ENCODE results near the gene FIBCD1.

FIBCD1 gene

GRCh38 chr9:130938652-130939404, at the start of gene FIBCD1:
Gene FIBCD1 (minus strand): TSS chr9:130939247. CDS start chr9:130938607, 640 bp downstream.
- FAIRE-seq = no peak

GRCh38 chr9:130988400-130988747, 49.3 kb upstream of the FIBCD1 start:
- FAIRE-seq = no peak

- no peak for FAIRE-seq
Observed at GRCh38 chr9:130987738-130988399, 48.8 kb upstream of the FIBCD1 start.

GRCh38 chr9:130987054-130987453, 48.0 kb upstream of the FIBCD1 start:
- no peak for FAIRE-seq

DNA sequence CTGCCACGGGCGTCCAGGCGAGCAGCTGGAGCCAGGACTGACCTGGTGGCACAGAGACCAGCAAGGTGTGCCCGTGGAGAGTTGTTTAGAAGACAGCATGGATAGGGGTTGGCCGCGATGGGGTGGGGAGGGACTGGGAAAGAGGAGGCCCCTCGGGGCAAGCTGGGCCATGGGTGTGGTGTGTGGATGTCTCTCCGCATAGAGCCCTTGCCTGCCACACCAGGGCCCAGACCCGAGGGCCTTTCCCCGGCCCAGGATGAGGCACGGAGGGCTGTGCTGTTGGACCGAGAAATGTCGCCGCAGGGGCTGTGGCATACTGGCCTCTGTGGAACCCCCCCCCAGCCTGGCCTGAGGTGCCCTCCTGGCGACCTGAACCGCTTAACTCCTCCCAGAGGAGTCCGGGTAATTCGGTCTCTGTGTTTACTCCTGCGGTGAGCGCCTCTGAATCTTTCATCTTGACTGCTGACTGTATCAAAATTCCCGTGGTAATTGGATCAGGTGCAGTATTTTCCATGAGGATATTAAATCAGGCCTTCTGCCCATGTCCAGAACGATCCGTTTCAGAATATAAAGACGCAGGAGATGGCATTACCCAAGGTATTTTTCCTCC, 47.4 kb upstream of the FIBCD1 start:
- FAIRE-seq = no peak

DNA sequence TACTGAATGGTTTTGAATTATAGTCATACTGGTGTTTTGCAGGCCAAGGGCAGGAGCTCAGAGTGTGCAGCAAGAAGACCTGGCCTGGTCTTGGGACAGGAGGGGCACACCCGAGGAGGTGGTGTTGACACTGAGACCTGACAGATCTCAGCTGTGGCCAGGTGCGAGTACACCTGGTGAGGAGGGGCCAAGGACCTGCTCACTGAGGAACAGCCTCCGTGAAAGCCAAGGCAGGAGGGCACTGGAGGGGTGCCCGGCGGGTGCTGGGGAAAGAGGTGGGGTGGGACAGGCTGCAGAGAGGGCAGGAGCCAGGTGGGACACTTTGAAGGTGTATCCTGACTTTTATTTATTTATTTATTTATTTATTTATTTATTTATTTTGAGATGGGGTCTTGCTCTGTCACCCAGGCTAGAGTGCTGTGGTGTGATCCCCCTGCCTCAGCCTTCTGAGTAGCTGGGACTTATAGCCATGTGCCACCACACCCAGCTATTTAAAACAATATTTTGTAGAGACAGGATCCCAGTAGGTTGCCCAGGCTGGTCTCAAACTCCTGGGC, 46.6 kb upstream of the FIBCD1 start:
- FAIRE-seq = no peak

DNA sequence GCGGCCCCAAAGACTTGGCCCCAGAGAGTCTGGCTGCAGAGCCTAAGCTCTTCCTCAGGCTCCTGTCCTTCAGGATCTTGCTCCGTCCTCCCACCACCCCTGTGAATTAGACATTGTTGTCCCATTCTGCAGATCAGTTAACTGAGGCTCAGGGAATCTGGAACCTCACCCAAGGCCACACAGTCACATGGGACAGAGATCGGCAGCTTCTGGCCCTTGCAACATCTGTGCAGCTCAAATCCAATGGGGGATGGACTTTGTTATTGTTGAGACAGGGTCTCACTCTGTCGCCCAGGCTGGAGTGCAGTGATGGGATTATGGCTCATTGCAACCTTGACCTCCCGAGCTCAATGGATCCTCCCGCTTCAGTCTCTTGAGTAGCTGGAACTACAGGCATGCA, 46.0 kb upstream of the FIBCD1 start:
- FAIRE-seq = no peak

DNA sequence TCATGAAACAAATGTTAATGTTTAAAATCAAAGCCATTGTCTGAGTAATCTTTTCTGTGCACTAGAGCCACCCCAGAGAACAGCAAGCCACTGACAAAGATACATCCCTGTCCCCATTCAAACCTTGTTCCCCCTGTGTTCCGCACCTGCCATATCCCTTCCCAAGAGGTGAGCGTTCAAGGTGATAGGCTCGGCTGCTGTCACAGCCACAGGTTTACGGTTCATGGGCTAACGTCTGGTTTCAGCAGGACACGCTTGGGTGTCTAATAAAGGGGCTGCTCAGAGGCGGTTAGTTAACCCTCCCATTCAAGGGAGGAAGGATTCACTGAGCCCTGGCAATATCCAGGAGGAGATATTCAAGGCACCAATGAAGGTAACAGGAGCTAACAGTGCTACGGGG, 45.5 kb upstream of the FIBCD1 start:
- FAIRE-seq = no peak

- FAIRE-seq = no peak
Observed at GRCh38 chr9:130983970-130984369, 44.9 kb upstream of the FIBCD1 start.

DNA sequence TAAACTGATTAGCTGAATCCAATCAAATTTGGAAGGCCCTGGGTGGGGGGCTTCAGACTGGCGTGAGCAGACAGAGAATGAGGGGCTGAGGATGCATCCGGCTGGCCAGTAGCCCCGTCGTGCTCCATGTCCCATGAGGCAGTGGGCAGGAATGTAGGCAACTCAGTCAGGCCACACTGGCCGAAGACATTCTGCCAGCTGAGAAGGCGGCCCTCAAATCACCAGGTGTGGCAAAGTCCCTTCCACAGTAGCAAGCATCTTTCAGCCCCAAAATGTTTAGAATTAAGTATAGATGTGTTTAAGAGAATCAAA, 44.3 kb upstream of the FIBCD1 start:
- no peak for FAIRE-seq

DNA sequence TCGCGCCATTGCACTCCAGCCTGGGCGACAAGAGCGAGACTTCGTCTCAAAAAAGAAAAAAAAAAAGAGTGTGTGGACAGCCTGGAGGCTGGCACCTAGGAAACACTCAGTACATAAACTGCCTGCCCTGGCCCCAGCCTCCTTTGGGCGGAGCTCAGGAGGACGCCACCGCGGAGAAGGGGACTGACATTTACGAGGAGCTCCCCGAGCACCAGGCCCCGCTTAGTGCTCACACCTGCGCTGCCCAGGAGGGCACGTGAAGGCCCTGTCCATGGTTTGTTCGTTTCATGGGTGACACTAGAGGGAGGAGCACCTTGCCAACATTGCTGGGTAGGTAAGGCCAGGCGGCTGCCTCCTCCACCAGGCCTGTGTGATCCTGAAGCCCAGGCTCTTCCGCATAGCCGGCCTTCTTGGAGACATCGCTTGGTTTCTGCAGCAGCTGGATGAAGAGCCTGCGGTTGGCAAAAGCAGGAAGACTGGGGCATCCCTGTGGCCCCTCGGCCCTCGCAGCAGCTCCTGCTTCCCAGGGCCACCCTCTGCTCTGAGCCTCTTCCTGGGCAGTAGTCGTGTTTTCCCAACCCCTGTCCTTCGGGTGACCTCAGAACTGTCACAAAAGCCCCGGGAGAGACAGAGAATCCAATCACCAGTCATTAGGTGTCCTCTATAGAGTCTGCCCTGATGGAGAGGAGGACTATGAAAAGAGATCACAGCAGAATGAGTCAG, 43.8 kb upstream of the FIBCD1 start:
- no peak for FAIRE-seq

- no peak for FAIRE-seq
Observed at GRCh38 chr9:130981756-130982137, 42.7 kb upstream of the FIBCD1 start.

GRCh38 chr9:130981002-130981755, 42.1 kb upstream of the FIBCD1 start:
- FAIRE-seq = no peak

- no peak for FAIRE-seq
Observed at GRCh38 chr9:130980526-130980925, 41.5 kb upstream of the FIBCD1 start.

DNA sequence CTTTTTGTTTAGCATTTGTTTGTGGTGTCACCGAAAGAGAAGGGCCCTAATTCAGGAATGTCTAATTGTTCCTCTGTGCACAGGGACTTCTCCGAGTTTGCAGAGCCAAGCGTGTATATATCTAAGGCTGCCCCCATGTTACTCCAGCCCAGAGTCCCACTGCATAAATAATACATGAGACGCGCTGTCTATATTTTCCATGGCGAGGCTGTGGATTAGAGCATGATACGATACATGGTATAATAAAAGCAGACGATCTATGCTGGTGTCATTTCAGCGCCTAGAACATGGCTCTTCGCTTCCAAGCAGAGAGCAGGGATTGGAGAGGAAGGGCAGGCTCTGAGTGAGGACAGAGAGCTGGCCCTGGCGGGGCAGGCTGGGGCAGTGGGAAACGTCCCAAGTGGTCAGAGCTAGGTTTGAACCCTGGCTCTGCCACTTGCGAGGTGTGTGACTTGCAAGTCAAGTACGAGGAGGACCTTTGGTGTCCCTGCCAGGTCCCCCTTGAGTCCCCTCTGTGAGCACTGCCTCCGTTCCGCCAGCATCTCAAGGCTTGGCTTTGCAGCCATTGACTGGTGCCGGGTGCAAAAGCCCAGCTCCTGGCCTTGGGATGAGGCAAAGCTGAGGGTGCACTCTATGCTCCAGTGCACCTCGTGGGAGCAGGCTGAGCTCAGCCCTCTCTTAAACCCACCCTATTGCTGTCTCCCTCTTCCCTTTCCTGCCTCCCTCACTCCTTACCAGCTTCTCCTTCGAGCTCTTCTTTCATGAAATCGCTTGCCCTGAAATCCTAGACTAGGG, 40.7 kb upstream of the FIBCD1 start:
- FAIRE-seq = no peak

DNA sequence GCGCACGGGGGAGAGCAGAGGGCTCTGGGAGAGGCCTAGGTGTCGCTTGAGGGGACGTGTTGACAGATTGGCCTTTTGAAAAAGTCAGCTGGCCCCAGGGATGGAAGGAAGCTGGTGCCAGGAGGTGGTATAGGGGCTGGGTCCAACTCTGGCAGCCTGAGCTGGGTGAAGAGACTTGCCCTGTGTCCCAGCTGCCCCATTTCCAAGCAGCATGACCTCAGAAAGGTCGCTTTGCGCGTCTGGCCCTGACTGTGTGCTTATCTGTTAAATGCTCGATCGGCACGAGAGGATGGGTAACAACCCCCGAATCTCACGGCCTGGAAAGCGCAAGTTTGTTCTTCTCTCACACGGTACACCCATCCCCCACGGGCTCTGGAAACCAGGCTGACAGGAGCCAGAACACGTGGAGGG, 38.8 kb upstream of the FIBCD1 start:
- FAIRE-seq = no peak

DNA sequence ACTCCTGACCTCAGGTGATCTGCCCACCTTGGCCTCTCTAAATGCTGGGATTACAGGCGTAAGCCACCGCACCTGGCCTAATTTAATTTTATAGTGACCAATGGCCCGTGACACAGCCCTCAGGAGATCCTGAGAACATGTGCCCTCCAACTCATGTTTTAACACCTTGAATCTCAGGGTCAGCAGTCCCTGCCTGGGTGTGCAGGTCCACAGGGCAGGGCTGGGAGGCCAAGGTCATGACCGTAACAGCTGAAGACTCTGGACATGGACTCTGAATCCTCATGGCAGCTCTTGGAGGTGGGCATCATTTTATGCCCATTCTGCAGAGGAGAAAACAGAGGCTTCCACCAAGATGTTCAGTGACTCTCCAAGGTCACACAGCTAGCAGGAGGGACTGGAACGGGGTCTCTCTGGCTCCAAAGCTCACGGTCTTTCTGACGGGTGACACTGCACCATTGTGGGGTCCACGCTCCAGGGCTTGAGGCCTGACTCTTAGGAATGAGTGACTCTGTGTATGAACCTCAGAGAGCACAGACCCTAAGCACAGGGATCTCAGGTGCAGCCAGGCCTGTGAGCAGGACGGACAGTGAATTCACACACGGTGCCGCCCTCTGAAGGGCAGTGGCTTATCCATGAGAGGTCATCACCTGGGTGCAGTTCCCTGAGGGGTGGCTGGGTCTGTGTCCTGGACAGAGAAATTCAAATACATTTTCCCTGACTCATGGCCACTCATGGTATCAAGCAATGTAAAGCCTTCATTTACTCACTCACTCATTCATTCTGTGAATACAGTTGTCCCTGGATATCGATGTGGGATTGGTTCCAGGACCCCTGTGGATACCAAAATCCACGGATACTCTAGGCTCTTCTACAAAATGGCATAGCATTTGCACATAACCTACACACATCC, 37.1 kb upstream of the FIBCD1 start:
- no peak for FAIRE-seq

DNA sequence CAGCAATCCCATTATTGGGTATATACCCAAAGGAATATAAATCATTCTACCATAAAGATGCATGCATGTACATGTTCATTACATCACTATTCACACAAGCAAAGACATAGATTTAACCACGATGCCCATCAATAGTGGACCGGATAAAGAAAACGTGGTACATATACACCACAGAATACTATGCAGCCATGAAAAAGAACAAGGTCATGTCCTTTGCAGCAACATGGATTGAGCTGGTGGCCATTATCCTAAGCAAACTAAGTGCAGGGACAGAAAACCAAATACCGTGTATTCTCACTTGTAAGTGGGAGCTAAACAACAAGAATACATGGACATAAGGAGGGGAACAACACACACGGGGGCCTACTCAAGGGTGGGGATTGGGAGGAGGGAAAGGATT, 36.1 kb upstream of the FIBCD1 start:
- FAIRE-seq = no peak

DNA sequence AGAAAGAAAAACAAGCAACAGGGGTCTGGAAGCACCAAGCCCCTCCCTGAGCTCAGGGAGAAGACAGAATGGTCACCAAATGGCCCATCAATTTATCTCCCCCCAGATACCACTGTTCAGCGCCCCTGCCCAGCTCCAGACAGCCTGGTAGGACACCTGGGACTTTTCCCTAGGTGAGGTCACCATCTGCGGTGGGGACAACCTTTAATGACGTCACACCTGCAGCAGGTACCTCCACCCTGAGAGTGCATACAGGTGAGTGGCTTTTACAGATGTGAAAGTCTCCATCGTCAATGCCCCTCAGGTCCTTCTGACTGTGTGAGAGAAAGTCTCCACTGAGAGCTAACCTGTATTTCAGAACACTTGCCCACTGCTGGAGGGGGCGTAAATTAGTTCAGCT, 35.6 kb upstream of the FIBCD1 start:
- no peak for FAIRE-seq

- FAIRE-seq = no peak
Observed at GRCh38 chr9:130973686-130974281, 34.7 kb upstream of the FIBCD1 start.
